ENCODE measurements around the gene PITX3.
A peak's percentile ranks its signal among the peaks of the same experiment; 100 is the strongest.

PITX3 gene

DNA sequence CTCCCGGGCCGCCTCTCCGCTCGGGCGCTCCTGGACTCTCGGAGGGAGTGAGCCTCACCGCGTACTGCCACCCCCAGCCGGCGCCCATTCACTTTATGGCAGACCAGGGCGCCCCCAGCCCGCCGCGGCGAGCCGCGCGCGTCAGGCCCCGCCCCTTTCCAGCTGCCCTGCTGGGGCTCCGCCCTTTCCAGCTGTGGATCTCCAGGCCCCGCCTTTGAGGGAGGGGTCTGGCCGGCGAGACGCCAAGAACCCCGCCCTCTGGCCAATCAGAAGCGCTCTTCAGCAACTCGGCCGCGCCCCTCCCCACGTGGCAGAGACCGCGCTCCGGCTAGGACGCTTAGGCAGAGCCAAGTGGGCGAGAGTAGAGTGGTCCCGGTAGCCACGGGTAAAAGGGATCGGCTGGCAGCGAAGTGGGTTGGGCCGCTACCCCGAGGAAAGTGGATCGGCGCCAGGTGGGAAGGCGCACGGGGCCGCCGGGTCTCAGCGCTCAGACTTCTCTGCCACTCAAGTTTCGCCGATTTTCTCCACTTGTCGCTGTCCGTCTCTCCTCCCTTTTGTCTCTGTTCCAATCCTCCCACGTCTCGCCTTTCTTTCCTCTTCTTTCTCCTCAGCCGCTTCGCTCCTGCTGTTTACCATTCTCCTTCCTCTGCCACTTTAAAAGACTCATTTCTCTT, at the start of gene PITX3:
TSS of gene PITX3 (minus strand) at position 69 of the 674 bp plus-strand sequence. CDS start 9,432 bp downstream, outside the sequence.
- Histone ChIP-seq H3K36me3 (ENCODE audit: control insufficient read depth, insufficient read depth, low read length) (no peaks in the 10 kb centered on the region), H3K27me3 (ENCODE audit: control insufficient read depth, insufficient read depth, low read length) (peaks cover 2% of the 10 kb centered on the region), H3K4me1 (ENCODE audit: control insufficient read depth, insufficient read depth, low read length) (peaks cover 17% of the 10 kb centered on the region), H3K4me3 (ENCODE audit: low read length) (peak within 1 kb of the TSS; percentile 78), H3K27ac (ENCODE audit: low read depth, low read length) (no peak within 1 kb of the TSS), H3K9ac (ENCODE audit: low read length) (no peak within 1 kb of the TSS)

DNA sequence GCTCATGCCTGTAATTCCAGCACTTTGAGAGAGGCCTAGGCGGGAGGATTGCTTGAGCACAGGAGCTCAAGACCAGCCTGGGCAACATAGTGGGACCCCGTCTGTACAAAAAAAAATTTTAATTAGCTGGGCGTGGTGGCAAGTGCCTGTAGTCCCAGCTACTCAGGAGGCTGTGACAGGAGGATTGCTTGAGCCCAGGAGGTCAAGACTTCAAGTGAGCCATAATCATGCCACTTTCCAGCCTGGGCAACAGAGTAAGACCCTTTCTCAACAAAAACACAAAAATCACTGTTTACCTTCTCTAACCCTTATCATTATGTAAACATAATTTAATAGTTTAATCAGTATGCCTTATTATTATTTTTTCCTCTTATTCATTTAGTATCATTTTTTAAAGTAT, 48.5 kb upstream of the PITX3 start:
- H3K4me1 ChIP-seq (ENCODE audit: control insufficient read depth, insufficient read depth, low read length), result peaks cover 5% of the 10 kb centered on the region
- no peak overlapping the region for H3K9ac ChIP-seq (ENCODE audit: low read length)
- H3K27me3 ChIP-seq (ENCODE audit: control insufficient read depth, insufficient read depth, low read length), result no peaks in the 10 kb centered on the region
- H3K27ac ChIP-seq (ENCODE audit: low read depth, low read length), result no peak overlapping the region
- H3K36me3 ChIP-seq (ENCODE audit: control insufficient read depth, insufficient read depth, low read length), result no peaks in the 10 kb centered on the region
- no peak overlapping the region for H3K4me3 ChIP-seq (ENCODE audit: low read length)

DNA sequence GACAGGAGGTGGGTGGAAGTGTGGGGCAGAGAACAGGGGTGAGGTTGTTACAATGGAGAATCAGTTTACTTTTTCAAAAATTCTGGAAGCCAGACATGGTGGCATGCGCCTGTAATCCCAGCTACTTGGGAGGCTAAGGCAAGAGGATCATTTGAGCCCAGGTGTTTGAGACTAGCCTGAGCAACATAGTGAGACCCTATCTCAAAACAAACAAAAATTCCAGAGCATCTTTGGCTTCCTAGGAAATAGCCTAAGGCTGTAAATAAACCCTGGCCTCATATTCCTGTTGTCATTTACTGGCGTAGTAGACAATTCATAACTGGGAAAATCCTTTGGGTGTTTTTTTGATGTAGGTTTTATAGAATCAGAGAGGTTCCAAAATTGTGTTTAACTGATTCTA, 48.0 kb upstream of the PITX3 start:
- Histone ChIP-seq H3K27ac (ENCODE audit: low read depth, low read length) (no peak overlapping the region), H3K27me3 (ENCODE audit: control insufficient read depth, insufficient read depth, low read length) (no peaks in the 10 kb centered on the region), H3K4me3 (ENCODE audit: low read length) (no peak overlapping the region), H3K9ac (ENCODE audit: low read length) (no peak overlapping the region), H3K36me3 (ENCODE audit: control insufficient read depth, insufficient read depth, low read length) (no peaks in the 10 kb centered on the region), H3K4me1 (ENCODE audit: control insufficient read depth, insufficient read depth, low read length) (peaks cover 5% of the 10 kb centered on the region)

DNA sequence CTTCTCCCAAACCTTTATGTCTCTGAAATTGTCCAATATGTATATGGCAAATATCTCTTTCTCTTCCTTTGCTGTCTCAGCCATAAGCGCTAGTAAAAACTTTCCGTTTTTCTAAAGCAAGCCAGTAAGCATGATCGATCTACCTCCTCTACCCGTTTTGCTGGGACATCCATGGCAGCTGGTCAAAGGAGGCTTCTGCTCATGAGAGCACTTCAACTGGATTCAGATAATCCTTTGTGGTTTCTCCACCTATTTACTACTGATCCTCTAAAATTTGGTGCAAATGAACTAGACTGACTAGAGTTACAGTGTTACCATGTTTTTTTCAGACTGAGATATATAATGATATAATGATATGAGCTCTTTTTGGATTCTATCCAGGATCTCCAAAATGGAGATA, 46.7 kb upstream of the PITX3 start:
- H3K4me3 ChIP-seq (ENCODE audit: low read length), result no peak overlapping the region
- H3K27ac ChIP-seq (ENCODE audit: low read depth, low read length), result no peak overlapping the region
- H3K9ac ChIP-seq (ENCODE audit: low read length), result no peak overlapping the region
- peaks cover 5% of the 10 kb centered on the region for H3K4me1 ChIP-seq (ENCODE audit: control insufficient read depth, insufficient read depth, low read length)
- no peaks in the 10 kb centered on the region for H3K36me3 ChIP-seq (ENCODE audit: control insufficient read depth, insufficient read depth, low read length)
- no peaks in the 10 kb centered on the region for H3K27me3 ChIP-seq (ENCODE audit: control insufficient read depth, insufficient read depth, low read length)

DNA sequence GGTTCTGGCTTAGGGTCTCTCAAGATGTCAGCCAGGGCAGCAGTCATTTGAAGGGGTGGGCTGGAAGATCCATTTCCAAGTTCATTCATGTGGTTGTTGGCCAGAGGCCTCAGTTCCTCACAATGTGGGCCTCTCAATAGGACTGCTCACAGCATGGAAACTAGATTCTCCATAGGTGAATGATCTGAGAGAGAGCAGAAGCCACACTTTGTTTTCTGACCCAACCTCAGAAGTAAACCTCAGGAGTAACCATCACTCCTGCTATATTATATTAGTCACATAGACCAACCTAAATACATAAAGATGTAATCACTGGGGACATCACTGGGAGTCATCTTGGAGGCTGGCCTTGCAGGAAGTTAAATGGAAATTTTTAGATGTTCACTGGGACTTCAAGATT, 46.2 kb upstream of the PITX3 start:
- Histone ChIP-seq H3K9ac (ENCODE audit: low read length) (no peak overlapping the region), H3K27me3 (ENCODE audit: control insufficient read depth, insufficient read depth, low read length) (no peaks in the 10 kb centered on the region), H3K27ac (ENCODE audit: low read depth, low read length) (no peak overlapping the region), H3K4me1 (ENCODE audit: control insufficient read depth, insufficient read depth, low read length) (peaks cover 5% of the 10 kb centered on the region), H3K4me3 (ENCODE audit: low read length) (no peak overlapping the region), H3K36me3 (ENCODE audit: control insufficient read depth, insufficient read depth, low read length) (no peaks in the 10 kb centered on the region)

DNA sequence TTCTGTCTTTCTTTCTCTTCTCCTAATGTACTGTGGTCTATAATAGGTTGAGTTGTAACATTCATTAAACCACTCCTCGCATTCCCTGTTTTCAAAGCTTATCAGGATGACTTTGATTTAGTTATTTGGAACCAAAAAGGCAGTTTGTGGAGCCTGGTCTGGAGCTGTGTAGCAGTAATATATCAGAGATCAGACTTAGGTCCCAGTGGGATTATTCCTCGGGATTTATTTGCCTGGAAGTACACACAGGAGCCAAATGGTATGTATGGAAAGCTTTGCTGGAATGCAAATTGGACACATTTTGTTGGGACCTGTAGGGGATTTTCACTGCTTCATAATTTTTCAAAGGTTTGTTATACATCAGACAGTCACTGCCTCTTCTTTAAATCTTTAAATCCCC, 44.9 kb upstream of the PITX3 start:
- Histone ChIP-seq H3K9ac (ENCODE audit: low read length) (no peak overlapping the region), H3K36me3 (ENCODE audit: control insufficient read depth, insufficient read depth, low read length) (no peaks in the 10 kb centered on the region), H3K4me1 (ENCODE audit: control insufficient read depth, insufficient read depth, low read length) (peaks cover 2% of the 10 kb centered on the region), H3K27ac (ENCODE audit: low read depth, low read length) (no peak overlapping the region), H3K27me3 (ENCODE audit: control insufficient read depth, insufficient read depth, low read length) (no peaks in the 10 kb centered on the region), H3K4me3 (ENCODE audit: low read length) (no peak overlapping the region)

DNA sequence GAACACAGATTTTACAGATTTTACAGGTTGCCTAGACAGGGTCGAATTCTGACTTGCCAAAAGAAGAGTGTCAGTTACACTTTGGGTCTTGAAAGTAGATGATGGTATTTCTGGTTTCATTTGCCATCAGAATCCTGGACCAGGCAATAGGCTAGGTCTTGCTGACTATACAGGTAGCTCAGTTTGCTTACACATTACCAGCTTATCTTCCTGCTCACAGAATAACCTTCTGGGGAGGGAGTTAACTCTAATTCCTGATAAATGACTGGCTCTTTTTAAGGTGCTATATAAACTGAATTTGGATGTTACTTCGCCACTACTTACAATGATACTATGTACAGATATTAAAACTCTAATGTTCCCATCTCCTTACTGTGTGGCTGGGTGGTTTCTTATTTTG, 43.8 kb upstream of the PITX3 start:
- no peak overlapping the region for H3K4me3 ChIP-seq (ENCODE audit: low read length)
- no peak overlapping the region for H3K9ac ChIP-seq (ENCODE audit: low read length)
- H3K4me1 ChIP-seq (ENCODE audit: control insufficient read depth, insufficient read depth, low read length), result peaks cover 11% of the 10 kb centered on the region
- H3K36me3 ChIP-seq (ENCODE audit: control insufficient read depth, insufficient read depth, low read length), result no peaks in the 10 kb centered on the region
- no peak overlapping the region for H3K27ac ChIP-seq (ENCODE audit: low read depth, low read length)
- H3K27me3 ChIP-seq (ENCODE audit: control insufficient read depth, insufficient read depth, low read length), result no peaks in the 10 kb centered on the region

DNA sequence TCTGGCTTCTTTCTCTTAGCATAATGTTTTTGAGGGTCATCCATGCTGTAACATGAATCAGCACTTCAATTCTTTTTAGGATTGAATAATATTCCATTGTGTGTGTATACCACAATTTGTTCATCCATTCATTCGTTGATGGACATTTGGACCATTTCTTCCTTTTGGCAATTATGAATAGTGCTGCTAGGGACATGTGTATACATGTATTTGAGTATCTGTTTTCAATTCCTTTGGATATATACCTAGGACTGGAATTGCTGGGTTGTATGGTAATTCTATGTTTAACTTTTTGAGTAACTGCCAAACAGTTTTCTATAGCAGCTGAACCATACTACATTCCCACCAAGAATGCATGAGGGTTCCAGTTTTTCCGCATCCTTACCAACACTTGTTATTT, 43.2 kb upstream of the PITX3 start:
- no peak overlapping the region for H3K27ac ChIP-seq (ENCODE audit: low read depth, low read length)
- no peaks in the 10 kb centered on the region for H3K27me3 ChIP-seq (ENCODE audit: control insufficient read depth, insufficient read depth, low read length)
- no peak overlapping the region for H3K4me3 ChIP-seq (ENCODE audit: low read length)
- no peaks in the 10 kb centered on the region for H3K36me3 ChIP-seq (ENCODE audit: control insufficient read depth, insufficient read depth, low read length)
- H3K4me1 ChIP-seq (ENCODE audit: control insufficient read depth, insufficient read depth, low read length), result peaks cover 12% of the 10 kb centered on the region
- H3K9ac ChIP-seq (ENCODE audit: low read length), result no peak overlapping the region

DNA sequence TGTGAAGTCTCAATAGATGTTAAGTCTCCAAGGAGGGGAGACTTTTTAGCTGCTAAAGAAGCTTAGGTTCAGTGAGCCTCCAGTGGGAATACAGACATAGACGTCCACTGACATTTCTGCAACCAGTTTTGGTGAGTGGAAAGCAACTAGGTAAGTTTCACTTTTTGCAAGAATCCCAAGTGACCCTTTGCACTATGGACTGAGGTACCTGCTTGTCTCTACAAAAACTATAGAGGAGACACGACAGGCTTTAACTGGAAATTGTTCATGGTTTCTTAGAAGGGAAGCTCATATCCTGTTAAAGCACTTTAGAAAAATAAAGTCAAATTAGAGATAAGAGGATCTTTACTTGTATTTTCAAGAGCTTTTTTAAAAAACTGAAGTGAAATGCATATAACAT, 42.6 kb upstream of the PITX3 start:
- peaks cover 12% of the 10 kb centered on the region for H3K4me1 ChIP-seq (ENCODE audit: control insufficient read depth, insufficient read depth, low read length)
- no peak overlapping the region for H3K4me3 ChIP-seq (ENCODE audit: low read length)
- H3K9ac ChIP-seq (ENCODE audit: low read length), result no peak overlapping the region
- no peak overlapping the region for H3K27ac ChIP-seq (ENCODE audit: low read depth, low read length)
- no peaks in the 10 kb centered on the region for H3K27me3 ChIP-seq (ENCODE audit: control insufficient read depth, insufficient read depth, low read length)
- no peaks in the 10 kb centered on the region for H3K36me3 ChIP-seq (ENCODE audit: control insufficient read depth, insufficient read depth, low read length)

DNA sequence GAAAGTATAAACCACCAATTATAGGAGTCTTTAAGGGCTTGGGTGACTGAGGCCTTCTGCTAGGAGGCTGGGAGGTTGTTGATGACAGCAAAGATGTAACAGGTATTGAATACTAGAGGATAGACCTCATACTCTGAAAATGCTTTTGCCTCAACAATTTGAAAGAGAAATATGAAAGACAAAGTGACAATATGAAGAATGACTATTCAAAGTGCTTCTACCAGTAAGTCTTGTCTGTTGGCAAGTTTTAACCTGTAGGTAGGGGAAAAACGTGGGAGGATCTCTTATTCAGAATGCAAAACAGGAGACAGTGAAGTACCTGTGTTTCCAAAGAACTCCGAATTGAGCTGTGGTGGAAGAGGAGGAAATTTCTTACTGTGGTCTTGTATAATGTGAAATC, 42.2 kb upstream of the PITX3 start:
- Histone ChIP-seq H3K27ac (ENCODE audit: low read depth, low read length) (no peak overlapping the region), H3K36me3 (ENCODE audit: control insufficient read depth, insufficient read depth, low read length) (no peaks in the 10 kb centered on the region), H3K4me3 (ENCODE audit: low read length) (no peak overlapping the region), H3K9ac (ENCODE audit: low read length) (no peak overlapping the region), H3K27me3 (ENCODE audit: control insufficient read depth, insufficient read depth, low read length) (no peaks in the 10 kb centered on the region), H3K4me1 (ENCODE audit: control insufficient read depth, insufficient read depth, low read length) (peaks cover 12% of the 10 kb centered on the region)

DNA sequence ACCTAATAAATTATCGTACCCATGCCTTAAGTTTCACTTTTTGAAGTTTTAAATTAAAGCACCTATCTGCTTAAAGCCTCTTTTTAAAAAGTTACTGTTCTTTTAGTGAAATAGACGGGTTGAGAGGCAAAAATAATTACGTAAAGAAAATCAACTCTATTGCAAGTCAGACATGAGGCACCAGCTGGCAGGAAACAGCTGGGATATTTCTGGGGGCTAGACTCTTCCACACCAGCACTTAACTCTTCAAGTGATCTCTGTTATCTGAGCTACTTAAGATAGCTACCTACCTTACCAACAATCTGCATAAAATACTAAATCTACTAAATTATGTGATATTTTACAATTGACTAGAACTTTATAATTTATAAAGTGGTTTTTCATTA, 39.8 kb upstream of the PITX3 start:
- no peak overlapping the region for H3K27ac ChIP-seq (ENCODE audit: low read depth, low read length)
- H3K4me3 ChIP-seq (ENCODE audit: low read length), result no peak overlapping the region
- H3K4me1 ChIP-seq (ENCODE audit: control insufficient read depth, insufficient read depth, low read length), result peaks cover 12% of the 10 kb centered on the region
- H3K9ac ChIP-seq (ENCODE audit: low read length), result no peak overlapping the region
- H3K27me3 ChIP-seq (ENCODE audit: control insufficient read depth, insufficient read depth, low read length), result no peaks in the 10 kb centered on the region
- no peaks in the 10 kb centered on the region for H3K36me3 ChIP-seq (ENCODE audit: control insufficient read depth, insufficient read depth, low read length)

DNA sequence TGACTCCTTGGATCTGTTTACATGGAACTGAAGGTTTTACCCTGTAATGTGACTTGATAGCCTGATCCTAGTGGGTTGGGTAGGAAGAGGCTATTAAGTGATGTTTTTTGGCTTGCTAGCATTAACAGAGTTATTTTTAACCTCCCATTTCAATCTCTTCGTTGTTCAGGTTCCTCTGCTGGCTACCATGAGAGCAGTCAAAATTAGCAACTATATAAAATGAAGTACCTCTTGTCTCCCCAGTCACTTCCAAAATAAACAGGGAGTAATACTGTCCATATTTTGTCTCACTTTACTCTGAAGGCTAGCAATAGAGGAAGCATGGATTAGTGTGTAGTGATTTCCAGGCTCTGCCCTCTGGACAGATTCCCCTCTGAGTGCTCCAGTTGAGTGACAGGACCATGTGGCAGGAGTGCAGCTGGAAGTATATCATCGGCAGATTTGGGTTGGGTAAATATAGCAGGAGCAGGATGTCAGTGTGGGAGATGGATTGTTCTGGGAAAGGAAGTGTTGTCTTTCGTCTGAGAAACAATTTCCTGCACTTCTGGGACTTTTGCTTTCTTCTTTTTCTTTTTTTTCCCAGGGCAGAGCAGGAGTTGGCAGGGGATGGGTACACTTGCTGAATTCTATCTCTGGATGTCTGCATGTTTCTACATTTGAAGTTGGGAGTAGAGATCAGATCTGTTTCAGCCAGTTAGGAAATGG, 39.2 kb upstream of the PITX3 start:
- Histone ChIP-seq H3K27me3 (ENCODE audit: control insufficient read depth, insufficient read depth, low read length) (no peaks in the 10 kb centered on the region), H3K27ac (ENCODE audit: low read depth, low read length) (no peak overlapping the region), H3K9ac (ENCODE audit: low read length) (no peak overlapping the region), H3K36me3 (ENCODE audit: control insufficient read depth, insufficient read depth, low read length) (no peaks in the 10 kb centered on the region), H3K4me3 (ENCODE audit: low read length) (no peak overlapping the region), H3K4me1 (ENCODE audit: control insufficient read depth, insufficient read depth, low read length) (peaks cover 12% of the 10 kb centered on the region)

DNA sequence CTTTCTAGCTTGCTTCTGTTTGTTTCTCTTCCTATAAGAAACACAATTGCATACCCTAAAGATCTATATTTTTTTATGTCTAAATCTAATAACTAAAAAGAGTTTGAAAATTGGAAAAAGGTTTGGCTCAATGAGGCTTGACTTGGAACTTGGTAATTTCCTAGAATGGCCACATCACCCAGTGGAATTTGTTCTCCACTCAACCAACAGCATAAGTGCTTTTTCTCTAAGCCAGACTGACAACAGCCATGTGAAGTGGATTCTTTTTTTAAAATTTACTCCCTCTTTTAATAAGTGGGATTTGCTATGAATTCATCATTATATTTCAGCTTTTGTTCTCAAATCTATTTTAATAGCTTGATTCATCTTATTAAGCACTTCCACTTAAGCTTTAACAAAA, 37.8 kb upstream of the PITX3 start:
- no peaks in the 10 kb centered on the region for H3K36me3 ChIP-seq (ENCODE audit: control insufficient read depth, insufficient read depth, low read length)
- H3K9ac ChIP-seq (ENCODE audit: low read length), result no peak overlapping the region
- H3K27me3 ChIP-seq (ENCODE audit: control insufficient read depth, insufficient read depth, low read length), result no peaks in the 10 kb centered on the region
- no peak overlapping the region for H3K4me3 ChIP-seq (ENCODE audit: low read length)
- no peak overlapping the region for H3K27ac ChIP-seq (ENCODE audit: low read depth, low read length)
- H3K4me1 ChIP-seq (ENCODE audit: control insufficient read depth, insufficient read depth, low read length), result peaks cover 12% of the 10 kb centered on the region
